NCI-H2029 treated with DMSO at 0.1 percent for 48 hours (cell line): Measurements from ENCODE around the gene MEIS2.
A peak's percentile ranks its signal among the peaks of the same experiment; 100 is the strongest.

Experiments used
- DNase-seq: peaks from one replicate; lab custom pipeline; 2025; lab: John Stamatoyannopoulos, UW

The MEIS2 gene

DNA sequence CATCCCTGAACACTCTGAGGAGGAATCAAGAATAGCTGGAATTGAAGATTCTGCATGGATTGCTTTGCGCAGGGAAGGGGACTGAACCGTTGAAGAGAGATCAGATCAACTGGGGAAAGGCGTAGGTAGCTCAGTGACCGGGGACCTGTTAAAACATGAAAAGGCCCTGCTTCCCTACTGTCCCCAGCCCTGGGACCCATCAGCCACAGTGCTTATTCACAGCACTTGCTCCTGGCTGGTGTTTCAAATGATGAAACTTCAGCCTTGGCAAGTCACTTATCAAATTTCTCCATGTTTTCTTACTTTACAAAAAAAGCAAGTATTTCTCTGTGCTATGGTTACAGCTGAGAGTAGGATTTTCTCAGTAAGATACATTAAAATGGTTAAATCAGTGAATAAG lies 199.3 kb downstream of the MEIS2 start:
- no peak for DNase-seq

- no peak for DNase-seq
These were observed 200.7 kb downstream of the MEIS2 start for GRCh38 chr15:36899696-36900095.

DNA sequence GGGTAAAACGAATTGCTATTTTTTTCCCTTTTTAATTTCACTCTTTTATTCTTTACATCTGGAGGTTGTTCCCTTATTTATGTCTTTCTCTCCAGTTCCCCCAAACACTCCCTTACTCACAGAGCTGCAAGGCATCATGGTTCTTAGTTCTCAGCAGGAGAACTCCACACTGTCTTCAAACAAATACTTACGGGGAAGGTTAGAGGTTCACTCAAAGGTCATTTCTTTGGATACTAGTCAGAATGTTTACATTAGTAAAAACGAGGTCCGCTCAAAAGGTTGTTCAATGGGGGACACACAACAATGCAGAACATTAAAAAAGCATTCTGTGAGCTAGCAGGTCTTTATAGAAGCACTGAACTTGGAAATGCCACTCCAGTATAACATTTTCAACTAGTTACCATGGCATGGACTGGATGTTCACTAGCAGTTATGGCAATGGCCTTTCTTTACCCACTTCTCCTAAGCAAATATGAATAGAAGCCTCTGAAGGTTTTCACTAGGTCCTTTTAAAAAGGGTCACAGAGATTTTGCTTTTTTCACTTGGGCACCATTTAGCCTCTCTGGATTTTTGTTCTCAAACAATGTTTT lies 201.7 kb downstream of the MEIS2 start:
- DNase-seq, result no peak

DNA sequence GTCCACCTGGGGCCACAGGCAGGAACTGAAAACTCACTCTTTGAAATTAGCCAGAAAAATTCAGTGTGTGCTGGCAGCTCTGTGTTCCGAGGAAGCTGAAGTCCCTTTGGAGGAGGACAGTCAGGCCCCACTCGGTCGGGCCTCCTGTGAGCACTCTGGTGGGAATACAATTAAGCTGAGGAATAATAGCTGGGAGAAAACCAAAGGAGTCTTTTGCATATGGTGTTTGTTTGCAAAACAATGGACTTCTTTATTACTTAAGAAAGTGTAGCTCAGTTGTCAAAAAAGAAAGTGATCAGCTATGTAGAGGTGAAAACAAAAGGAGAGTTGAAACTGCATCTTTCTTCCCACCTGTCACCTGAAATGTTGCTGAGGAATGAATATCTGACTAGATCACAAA lies 202.5 kb downstream of the MEIS2 start:
- no peak for DNase-seq

DNA sequence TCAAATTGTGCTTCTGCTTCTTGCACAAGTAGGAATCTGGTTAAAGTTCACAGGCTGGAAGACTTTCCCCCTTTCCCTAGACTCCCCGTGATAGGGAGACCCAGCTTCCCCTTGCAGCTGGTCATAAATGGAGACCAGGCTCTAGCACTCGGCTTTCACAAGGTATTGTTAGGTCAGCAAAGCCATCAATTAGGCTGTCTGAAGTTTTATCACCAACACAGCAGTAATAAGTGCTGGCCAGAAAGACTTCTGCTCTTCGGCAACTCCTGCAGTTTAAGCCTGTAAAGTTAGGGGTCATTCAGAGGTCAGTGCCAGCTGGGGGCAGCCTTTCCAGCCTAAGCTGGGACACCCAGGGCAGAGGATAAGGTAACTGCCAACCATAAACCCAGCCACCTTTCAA lies 203.4 kb downstream of the MEIS2 start:
- no peak for DNase-seq

DNA sequence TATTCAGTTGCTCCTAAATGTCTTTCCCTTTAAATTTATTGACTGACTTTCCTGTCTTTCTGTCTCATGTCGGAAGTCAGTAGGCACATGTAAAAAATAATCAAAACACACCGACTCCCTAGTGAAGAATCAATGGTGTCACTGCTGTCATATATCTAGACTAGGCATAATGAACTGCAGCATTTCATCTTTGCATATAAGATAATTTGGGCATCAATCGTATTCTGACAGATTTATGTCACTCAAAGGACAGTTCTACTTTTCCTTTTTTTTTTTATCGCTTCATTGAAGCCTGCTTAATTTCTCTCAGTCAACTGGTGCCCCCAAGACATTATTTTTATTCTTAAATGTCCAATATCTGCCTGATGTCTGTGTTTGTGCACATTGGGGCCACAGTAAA lies 206.3 kb downstream of the MEIS2 start:
- DNase-seq, result no peak

GRCh38 chr15:36893276-36893675 lies 207.1 kb downstream of the MEIS2 start:
- no peak for DNase-seq

DNA sequence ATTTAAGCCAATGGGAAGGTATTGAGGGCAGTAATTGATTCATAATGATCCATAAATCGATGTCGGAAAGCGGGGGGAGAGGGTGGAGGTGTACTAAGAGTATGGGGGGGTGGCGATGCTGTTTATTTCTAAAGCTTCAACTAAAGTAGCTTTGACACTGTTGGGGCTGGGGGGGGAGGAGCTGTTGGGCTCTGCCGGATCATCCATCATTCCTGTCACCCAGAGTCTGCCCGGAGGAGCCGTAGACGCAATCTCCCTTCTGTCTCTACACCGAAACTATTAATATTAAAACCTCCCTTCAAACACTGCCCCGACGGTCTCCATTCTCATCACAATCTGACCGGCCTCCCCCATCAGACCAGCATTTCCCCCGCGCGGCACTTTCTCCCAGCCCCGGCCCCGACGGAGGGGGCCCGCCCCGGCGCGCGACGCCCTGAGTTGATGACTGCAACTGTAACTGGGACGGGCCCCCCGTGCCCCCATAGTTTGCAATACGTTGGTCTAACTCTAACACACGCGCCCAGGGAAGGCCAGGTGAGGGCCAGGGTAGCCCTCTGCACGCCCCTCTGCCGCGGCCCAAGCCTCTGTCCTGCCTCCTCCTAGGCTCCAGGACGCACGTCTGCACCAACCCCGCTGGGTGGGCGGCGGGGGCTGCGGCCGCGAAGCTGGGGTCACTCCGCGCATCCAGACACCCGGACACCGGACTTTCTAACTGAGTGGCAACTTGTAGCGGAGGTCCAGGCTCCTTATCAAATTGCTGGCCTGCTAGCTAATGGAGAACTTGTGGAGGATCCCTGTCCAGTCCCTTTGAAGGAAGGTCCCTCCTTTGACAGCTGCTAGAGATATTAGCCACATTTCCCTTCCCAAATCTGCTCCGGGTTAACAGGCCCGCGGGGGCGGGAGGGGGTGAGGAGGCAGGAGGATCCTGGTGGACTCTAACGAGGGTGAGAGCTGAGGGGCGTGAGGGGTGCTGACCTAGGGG lies 212.0 kb downstream of the MEIS2 start:
- DNase-seq, result no peak

DNA sequence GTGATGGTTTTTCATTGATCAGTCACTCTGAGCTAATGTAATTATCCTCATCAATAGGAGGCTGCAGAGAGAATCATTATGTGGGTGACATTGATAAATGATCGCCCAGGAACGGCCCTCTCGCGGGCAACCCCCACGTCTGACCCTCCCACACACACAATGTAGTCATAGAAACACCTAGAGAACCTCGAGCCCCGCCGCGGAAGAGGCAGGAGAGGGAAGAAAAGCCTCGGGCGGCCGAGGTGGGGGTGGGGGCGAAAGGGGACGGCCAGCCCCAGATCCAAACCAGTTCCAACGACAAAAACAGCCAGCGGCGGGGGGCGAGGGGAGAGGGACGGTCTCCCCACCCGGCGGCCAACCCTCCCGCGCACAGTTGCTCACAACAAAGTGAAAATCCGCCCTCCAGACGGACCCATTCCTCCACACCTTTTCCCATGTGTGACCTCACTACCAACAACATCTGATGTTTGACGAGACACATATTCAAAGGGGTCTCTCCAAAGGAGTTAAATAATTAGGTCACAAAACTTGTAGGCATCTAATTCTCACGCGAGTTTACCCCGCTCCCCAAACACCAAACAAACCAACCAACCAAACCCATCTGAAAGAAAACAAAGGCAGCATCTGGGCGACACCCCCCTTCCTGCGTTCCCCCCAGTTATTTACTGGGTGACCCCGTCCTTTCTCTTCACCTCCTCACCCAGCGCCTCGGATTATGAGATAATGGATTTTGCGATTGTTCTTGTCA lies 213.0 kb downstream of the MEIS2 start:
- no peak for DNase-seq

GRCh38 chr15:36886701-36887100 lies 213.6 kb downstream of the MEIS2 start:
- DNase-seq, result no peak

DNA sequence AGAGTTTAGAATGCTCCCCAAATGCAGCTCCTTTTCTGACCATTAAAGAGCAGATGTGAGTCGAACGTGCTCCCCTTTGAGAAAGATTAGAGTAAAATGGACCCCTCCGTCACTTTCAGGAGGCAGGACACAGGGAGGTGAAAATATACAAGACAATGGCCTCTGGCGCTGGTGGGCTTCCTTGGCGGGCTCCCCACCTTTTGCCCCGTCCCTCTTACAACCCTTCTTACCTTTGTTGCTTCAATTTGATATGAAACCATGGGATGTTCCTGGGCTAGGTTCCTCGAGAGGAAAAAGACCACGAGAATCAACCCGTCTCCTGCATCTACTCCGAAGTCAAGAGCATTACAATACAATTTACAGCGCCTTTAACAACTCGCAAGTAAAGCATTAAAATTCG lies 214.2 kb downstream of the MEIS2 start:
- no peak for DNase-seq

GRCh38 chr15:36885771-36886170 lies 214.6 kb downstream of the MEIS2 start:
- DNase-seq, result no peak

DNA sequence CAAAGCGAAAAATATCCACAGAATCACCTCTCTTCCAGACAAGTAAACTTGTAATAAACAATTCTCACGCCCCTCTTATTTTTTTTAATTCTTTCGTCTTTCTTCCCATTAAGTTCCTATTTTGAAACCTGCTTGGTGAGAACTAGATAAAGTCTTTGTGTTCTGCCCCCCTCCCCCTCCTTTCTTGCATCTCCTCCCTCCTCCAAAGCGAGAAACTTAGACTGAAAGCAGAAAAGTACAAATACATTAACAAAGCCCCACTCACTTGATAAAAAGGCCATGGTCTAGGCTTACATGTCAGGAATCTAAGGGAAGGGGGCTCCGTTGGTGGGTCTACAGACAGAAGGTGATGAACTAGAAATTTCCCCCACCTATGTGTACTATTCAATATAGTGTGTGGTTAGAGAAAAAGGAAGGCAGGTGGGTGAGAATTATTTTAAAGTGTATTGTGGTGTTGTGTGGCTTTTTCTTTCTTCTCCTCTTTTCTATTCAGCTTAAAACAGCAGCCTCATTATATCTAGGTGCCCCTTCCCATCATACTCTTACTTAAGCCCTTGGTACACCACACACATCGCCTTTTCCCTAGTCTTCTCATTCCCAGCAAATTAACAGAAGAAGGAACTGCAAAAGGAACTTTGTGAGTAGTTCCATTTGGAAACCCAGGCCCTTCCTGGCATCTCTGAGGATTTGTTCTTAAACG lies 215.3 kb downstream of the MEIS2 start:
- no peak for DNase-seq

- no peak for DNase-seq
These were observed 215.9 kb downstream of the MEIS2 start for GRCh38 chr15:36884518-36884875.

DNA sequence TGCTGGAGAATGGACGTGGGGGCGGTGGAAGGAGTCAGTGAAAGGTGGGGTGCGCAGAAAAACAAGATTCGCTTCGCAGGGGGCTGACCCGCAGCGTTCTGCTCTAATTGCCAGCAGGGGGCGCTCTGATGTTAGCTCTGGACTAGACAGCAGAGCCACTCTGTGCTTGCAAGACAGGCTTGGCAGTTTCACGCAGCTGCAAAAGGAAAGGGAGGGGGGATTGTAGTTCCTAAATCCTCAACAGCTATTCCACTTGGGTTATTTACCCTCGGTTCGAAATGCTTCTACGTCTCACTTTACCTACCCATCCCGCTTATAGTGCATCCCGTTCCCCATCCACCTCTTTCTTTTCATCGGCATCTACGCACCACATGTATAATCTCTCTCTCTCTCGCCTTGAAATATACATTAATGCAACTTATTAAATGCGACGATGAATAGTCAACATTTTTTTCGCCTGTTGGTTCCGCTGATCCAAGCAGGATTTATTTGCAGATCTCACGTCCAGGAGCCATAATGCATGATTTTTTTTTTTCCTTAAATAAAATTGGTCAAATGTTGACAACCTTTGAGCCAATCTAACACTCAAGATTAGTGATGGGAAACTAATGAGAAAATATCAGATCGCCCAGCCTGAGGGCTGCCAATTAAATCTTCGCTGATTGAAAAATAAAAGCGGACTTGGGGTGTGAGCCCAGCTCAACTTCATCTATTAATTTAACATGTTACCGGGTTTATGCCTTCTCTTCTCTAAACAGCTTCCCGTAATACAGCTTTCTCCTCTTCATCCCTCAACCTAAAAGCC lies 216.4 kb downstream of the MEIS2 start:
- peak; percentile 35 for DNase-seq

- no peak for DNase-seq
These were observed 217.7 kb downstream of the MEIS2 start for GRCh38 chr15:36882487-36883131.

DNA sequence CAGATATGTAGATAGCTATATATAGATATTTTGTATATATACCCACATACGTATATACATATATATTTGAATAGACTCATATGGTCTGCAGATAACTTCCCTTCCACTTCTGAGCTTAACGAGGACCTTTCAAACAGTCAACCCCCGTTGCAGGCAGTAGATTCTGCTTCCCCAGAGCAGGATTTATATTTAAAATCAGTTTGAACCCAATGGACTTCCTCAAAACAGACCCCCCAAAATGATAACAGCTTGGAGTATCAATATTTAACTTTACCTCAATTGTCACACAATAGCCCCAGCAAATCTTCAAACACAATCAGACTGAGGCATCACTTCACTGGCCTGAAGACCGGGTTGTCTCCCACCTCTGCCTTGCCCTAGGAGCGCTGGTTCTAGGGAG lies 218.3 kb downstream of the MEIS2 start:
- no peak for DNase-seq

DNA sequence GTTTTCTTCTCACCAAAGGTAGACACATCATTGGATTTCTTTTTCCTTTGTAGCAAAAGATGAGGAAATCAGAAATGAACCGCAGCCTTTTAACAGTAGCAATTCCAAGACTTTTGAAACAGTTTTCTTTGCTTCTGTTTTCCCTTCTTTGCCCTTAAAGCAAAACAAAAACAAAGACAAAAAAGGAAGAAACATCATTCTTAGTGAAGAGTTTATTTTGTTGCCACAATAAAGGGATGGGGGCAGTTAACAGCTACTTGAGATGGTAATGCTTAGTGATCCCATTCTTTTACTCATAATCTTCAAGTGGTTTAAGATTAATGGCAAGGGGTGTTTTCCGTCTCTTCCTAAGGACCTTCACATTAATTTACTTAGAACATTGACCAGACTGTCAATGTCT lies 218.8 kb downstream of the MEIS2 start:
- DNase-seq, result no peak

- no peak for DNase-seq
These were observed 219.4 kb downstream of the MEIS2 start for GRCh38 chr15:36880913-36881460.

- no peak for DNase-seq
These were observed 220.0 kb downstream of the MEIS2 start for GRCh38 chr15:36880224-36880912.
